Nephron (organoid): Measurements from ENCODE around the gene NMNAT2.

Experiments used
- H3K27ac Mint-ChIP-seq, 3 experiments: 2 replicates each; pipeline ENCODE4 v1.8.0; 2020; ENCODE audit warnings: mixed read lengths in 3 of 3, mild to moderate bottlenecking in 2 of 3, moderate library complexity in 1 of 3
- H3K27me3 Mint-ChIP-seq: 2 replicates; pipeline ENCODE4 v1.8.0; 2021; ENCODE audit warnings: low read depth, mild to moderate bottlenecking, moderate library complexity, mixed read lengths
- H3K36me3 Mint-ChIP-seq: 2 replicates; pipeline ENCODE4 v1.8.0; 2020; ENCODE audit warnings: low read depth, mixed read lengths
- H3K4me1 Mint-ChIP-seq: 2 replicates; pipeline ENCODE4 v1.8.0; 2020; ENCODE audit warnings: mixed read lengths
- H3K4me3 Mint-ChIP-seq, 3 experiments: 2 replicates each; pipeline ENCODE4 v1.8.0; 2020; ENCODE audit warnings: mild to moderate bottlenecking in 3 of 3, mixed read lengths in 3 of 3, moderate library complexity in 2 of 3
- H3K9me3 Mint-ChIP-seq: 2 replicates; pipeline ENCODE4 v1.8.0; 2020; ENCODE audit warnings: mixed read lengths
- TF ChIP-seq, protein P1 (sequence below), 3 experiments: fragments of 200-600 bp; sonication (generic); IDR thresholded peaks; one replicate each; pipeline ENCODE4 v1.5.0; 2021; ENCODE audit warnings: antibody characterized with exemption in 3 of 3; ENCODE audit not compliant: unreplicated experiment in 3 of 3

The NMNAT2 gene

DNA sequence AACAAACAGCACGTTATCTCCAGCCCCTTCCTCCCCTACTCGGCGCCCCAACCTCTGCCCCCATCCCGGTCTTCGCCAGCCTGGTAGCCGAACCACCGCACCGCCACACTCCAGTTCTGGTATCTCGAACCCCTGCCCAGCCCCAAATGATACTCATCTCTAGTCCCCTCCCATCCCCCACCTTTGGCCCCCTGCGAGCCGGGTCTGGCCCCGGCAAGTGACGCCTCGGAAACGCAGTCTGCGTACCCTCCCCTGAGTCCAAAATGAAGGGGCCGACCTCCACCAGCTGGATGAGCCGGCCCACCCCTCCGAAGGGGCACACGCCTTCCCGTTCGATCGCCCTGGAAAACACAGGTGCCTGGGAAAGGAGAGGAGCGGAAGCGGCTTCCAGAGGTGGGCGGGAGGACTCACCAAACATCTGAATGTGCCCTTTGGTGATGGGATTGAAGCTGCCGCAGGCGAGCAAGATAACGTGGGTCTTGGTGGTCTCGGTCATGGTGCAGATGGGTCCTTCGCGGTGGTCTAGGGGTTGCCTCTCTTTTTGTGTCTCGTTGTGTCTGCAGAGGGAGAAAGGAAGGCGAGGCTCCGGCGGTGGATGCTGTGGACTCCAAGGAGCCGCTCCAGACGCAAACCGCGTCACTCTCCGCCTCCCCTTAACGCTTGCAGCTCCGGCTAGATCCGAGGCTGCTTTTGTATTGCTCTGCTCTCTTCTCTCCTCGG lies at the start of gene NMNAT2:
TSS of gene NMNAT2 (minus strand) at position 609 of the 720 bp plus-strand sequence. CDS start at position 496, 113 bp downstream.
- Mint-ChIP-seq H3K27me3 (peaks cover 77% of the 10 kb centered on the region), H3K4me1 (peaks cover 25% of the 10 kb centered on the region), H3K4me3 (peak within 1 kb of the TSS; percentile 80 to 91 (median 88)), H3K27ac (no peak within 1 kb of the TSS), H3K9me3 (no peaks in the 10 kb centered on the region), H3K36me3 (no peaks in the 10 kb centered on the region)
- TF ChIP-seq, protein P1, sequence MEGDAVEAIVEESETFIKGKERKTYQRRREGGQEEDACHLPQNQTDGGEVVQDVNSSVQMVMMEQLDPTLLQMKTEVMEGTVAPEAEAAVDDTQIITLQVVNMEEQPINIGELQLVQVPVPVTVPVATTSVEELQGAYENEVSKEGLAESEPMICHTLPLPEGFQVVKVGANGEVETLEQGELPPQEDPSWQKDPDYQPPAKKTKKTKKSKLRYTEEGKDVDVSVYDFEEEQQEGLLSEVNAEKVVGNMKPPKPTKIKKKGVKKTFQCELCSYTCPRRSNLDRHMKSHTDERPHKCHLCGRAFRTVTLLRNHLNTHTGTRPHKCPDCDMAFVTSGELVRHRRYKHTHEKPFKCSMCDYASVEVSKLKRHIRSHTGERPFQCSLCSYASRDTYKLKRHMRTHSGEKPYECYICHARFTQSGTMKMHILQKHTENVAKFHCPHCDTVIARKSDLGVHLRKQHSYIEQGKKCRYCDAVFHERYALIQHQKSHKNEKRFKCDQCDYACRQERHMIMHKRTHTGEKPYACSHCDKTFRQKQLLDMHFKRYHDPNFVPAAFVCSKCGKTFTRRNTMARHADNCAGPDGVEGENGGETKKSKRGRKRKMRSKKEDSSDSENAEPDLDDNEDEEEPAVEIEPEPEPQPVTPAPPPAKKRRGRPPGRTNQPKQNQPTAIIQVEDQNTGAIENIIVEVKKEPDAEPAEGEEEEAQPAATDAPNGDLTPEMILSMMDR (IDR thresholded peaks at IDR 0.05; ENCODE audit: unreplicated experiment in 3 of 3), result no peak

DNA sequence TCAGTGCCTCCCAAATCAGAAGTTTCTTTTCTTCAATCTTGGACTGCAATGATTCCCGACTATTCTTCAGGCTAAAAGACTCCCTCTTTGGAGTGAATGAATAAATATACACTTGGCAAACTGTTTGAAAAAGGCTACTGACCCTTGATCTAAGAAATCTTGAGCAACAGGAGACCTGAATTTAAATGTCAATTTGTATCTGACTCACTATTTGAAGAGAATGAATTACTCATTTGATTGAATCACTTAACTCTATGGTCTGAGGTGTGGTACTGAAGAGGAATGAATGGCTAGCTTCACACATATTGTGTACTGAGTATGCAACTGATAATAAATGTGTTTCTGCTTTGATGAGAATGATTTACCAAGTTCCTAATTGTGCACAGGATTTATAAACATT lies 49.5 kb upstream of the NMNAT2 start:
- H3K9me3 Mint-ChIP-seq, result no peaks in the 10 kb centered on the region

DNA sequence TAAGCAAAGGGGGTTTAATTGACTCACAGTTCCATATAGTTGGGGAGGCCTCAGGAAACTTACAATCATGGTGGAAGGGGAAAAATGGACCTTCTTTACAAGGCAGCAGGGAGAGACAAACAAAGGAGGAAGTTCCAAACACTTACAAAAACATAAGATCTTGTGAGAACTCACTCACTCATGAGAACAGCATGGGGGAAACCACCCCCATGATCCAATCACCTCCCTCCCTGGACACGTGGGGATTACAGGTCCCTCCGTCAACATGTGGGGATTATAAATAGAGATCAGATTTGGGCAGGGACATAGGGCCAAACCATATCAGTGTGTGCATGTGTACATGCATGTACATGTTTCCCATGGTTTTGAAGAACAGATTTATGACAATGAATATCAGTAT lies 48.6 kb upstream of the NMNAT2 start:
- H3K27me3 Mint-ChIP-seq, result peaks cover 15% of the 10 kb centered on the region
- H3K4me3 Mint-ChIP-seq, result no peak overlapping the region
- TF ChIP-seq, protein P1 (IDR thresholded peaks at IDR 0.05; ENCODE audit: unreplicated experiment in 3 of 3), result no peak

More for the DNA sequence above, 49.5 kb upstream of the NMNAT2 start:
- TF ChIP-seq, protein P1 (IDR thresholded peaks at IDR 0.05; ENCODE audit: unreplicated experiment in 3 of 3), result no peak
- H3K36me3 Mint-ChIP-seq, result no peaks in the 10 kb centered on the region
- H3K27ac Mint-ChIP-seq, result peak overlapping the region in 1 of 3 experiments; percentile 26
- H3K4me1 Mint-ChIP-seq, result no peaks in the 10 kb centered on the region
- peaks cover 15% of the 10 kb centered on the region for H3K27me3 Mint-ChIP-seq
- no peak overlapping the region for H3K4me3 Mint-ChIP-seq

DNA sequence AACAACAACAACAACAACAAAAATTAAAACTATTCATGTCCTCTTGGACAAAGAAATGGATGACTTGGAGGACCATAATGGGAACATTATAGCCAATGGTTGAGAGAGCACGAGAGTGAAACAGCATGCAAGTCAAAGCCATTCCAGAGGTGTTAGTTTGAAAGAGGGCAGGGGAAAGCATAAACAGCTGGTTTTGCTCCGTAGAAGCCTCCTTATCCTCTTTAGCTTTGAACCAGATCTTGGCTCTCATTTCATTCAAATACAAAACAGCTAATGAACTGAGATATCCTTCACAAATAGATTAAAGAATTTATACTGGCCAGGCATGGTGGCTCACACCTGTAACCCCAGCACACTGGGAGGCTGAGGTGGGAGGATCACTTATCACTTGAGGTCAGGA lies 45.4 kb upstream of the NMNAT2 start:
- H3K36me3 Mint-ChIP-seq, result no peaks in the 10 kb centered on the region
- no peaks in the 10 kb centered on the region for H3K4me1 Mint-ChIP-seq
- H3K4me3 Mint-ChIP-seq, result no peak overlapping the region
- no peaks in the 10 kb centered on the region for H3K9me3 Mint-ChIP-seq
- no peak overlapping the region for H3K27ac Mint-ChIP-seq
- H3K27me3 Mint-ChIP-seq, result peaks cover 15% of the 10 kb centered on the region
- TF ChIP-seq, protein P1 (IDR thresholded peaks at IDR 0.05; ENCODE audit: unreplicated experiment in 3 of 3), result no peak

More for the DNA sequence above, 48.6 kb upstream of the NMNAT2 start:
- no peak overlapping the region for H3K27ac Mint-ChIP-seq
- no peaks in the 10 kb centered on the region for H3K36me3 Mint-ChIP-seq
- no peaks in the 10 kb centered on the region for H3K9me3 Mint-ChIP-seq
- H3K4me1 Mint-ChIP-seq, result no peaks in the 10 kb centered on the region

DNA sequence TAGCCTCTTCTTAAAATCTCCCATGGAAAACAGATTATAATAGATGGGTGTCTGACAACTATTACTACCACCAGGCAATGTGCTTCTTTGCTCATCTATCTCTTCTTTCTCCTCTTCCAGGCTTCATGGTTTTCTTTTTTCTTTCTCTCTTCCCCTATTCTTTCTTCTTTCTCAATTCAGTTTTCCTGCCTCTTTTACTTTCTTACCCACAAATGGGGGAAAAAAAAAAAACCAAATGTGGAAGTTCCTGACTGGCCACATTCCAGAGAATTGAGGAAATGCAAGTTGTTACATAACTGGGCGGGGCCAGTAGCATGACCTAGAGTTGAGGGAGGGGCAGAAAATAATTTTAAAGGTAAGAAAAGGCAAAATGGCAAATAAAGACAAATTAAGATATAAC lies 43.2 kb upstream of the NMNAT2 start:
- Mint-ChIP-seq H3K4me1 (no peaks in the 10 kb centered on the region), H3K4me3 (no peak overlapping the region), H3K36me3 (no peaks in the 10 kb centered on the region), H3K9me3 (no peaks in the 10 kb centered on the region), H3K27ac (no peak overlapping the region), H3K27me3 (peaks cover 11% of the 10 kb centered on the region)
- TF ChIP-seq, protein P1 (IDR thresholded peaks at IDR 0.05; ENCODE audit: unreplicated experiment in 3 of 3), result no peak

DNA sequence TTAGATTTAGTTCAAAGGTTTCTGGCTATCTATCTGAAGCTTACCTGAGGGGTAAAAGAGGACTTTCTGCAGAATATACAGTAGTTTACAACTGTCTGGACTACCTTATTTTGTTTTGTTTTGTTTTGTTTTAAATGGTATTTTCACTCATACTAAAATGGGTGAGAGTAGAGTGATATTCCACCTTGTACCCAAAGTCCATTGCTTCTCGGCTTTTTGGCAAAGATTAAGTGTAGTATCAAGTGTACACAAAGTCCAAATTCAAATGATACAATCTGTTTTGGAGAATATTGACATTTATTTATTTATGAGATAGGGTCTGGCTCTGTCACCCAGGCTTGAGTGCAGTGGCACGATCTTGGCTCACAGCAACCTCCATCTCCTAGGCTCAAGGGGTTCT lies 42.4 kb upstream of the NMNAT2 start:
- Mint-ChIP-seq H3K27me3 (peaks cover 18% of the 10 kb centered on the region), H3K36me3 (no peaks in the 10 kb centered on the region), H3K27ac (no peak overlapping the region), H3K4me3 (no peak overlapping the region), H3K9me3 (no peaks in the 10 kb centered on the region), H3K4me1 (no peaks in the 10 kb centered on the region)
- TF ChIP-seq, protein P1 (IDR thresholded peaks at IDR 0.05; ENCODE audit: unreplicated experiment in 3 of 3), result no peak
